ENCODE data around the gene PPME1. TPM values are rescaled to one million over a fixed set of nuclear protein-coding genes. Genes with fewer than 3 reads are reported as not detected.

PPME1 gene
- total RNA-seq, 2 donors from 2014 or later, result 44.1 to 61.5 TPM

DNA sequence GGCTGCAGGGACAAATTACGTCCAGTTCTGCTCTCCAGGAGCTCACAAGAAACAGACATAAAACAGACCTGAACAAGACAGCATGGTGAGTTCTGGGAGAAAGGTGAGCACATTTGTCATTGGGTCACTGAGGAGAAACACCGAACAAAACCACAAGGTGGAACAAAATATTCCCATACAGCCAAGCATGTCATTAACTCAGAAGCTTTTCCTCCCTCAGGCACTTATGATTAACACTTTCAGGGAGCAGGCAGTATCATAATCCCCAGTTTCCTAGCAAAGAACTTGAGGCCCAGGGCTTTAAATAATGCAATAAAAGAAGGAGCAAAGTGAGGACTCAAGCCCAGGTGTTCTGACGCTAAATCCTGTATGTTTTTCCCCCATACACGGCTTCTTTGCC lies 97.4 kb downstream of the PPME1 start:
- Histone ChIP-seq H3K27me3 (no peaks in the 10 kb centered on the region), H3K4me3 (no peak overlapping the region), H3K9me3 (no peaks in the 10 kb centered on the region), H3K4me1 (no peaks in the 10 kb centered on the region), H3K27ac (no peak overlapping the region), H3K9ac (ENCODE audit: low read depth in 2 of 2, low read length in 2 of 2) (no peak overlapping the region), H3K36me3 (no peaks in the 10 kb centered on the region)
- intact Hi-C loops (cut with DNase I), result no loop called here
- no peak for DNase-seq
- TF ChIP-seq, protein P1, sequence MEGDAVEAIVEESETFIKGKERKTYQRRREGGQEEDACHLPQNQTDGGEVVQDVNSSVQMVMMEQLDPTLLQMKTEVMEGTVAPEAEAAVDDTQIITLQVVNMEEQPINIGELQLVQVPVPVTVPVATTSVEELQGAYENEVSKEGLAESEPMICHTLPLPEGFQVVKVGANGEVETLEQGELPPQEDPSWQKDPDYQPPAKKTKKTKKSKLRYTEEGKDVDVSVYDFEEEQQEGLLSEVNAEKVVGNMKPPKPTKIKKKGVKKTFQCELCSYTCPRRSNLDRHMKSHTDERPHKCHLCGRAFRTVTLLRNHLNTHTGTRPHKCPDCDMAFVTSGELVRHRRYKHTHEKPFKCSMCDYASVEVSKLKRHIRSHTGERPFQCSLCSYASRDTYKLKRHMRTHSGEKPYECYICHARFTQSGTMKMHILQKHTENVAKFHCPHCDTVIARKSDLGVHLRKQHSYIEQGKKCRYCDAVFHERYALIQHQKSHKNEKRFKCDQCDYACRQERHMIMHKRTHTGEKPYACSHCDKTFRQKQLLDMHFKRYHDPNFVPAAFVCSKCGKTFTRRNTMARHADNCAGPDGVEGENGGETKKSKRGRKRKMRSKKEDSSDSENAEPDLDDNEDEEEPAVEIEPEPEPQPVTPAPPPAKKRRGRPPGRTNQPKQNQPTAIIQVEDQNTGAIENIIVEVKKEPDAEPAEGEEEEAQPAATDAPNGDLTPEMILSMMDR (IDR thresholded peaks at IDR 0.05), result no peak

DNA sequence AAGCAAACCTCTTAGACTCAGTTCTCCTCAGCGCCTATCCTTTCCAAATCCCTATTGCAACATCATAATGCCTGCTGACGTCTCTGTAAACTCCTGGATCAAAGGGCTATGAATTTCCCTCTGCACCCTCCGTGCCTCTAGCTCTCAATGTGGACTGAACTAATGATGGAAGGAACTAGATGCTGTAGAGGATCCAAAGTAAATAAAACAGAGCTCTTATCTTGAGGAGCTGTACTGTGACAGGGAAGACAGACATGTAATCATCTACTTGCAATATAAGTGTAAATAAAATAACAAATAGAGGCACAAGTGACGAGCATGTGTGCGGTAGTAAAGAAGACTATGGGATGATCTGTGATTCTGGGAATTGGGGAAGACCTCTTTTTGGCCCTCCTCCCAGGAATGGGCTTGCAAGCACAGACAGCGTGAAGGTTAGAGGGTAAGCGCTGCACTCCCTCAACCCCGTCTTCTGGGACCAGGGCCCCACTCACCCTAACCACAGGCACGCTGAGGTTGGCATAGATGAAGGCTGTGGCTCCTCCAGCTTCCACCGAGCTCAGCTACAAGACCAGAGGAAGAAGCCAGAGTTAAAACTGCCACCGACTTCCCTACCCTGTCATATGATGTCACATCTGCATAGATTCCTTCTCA lies 98.2 kb downstream of the PPME1 start:
- Histone ChIP-seq H3K27ac (no peak overlapping the region), H3K4me1 (no peaks in the 10 kb centered on the region), H3K36me3 (no peaks in the 10 kb centered on the region), H3K9me3 (no peaks in the 10 kb centered on the region), H3K9ac (ENCODE audit: low read depth in 2 of 2, low read length in 2 of 2) (no peak overlapping the region), H3K4me3 (no peak overlapping the region), H3K27me3 (no peaks in the 10 kb centered on the region)
- intact Hi-C loops (cut with DNase I), result no loop called here
- TF ChIP-seq, protein P1 (IDR thresholded peaks at IDR 0.05), result no peak
- no peak for DNase-seq

DNA sequence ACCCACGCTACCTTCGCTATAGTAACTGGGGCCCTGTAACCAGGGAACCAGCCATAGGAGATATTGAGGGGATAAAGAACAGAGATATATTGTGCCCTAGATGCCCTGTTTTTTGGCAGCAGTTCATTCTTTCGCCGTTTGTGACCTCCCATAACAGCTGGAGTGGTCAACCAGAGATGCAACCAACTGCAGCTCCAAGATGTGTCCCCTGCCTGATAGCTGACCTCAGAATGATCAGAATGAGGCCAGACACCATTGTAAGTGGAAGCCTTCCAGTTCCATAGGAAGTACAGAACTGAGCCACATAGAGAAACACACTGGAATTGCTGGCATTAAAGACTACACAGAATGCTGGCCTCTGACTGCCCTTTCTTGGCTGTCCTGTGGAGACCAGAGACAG lies 101.2 kb downstream of the PPME1 start:
- DNase-seq, result no peak
- intact Hi-C loops (cut with DNase I), result no loop called here
- Histone ChIP-seq H3K4me3 (no peak overlapping the region), H3K36me3 (no peaks in the 10 kb centered on the region), H3K9me3 (no peaks in the 10 kb centered on the region), H3K27ac (no peak overlapping the region), H3K4me1 (no peaks in the 10 kb centered on the region), H3K27me3 (no peaks in the 10 kb centered on the region), H3K9ac (ENCODE audit: low read depth in 2 of 2, low read length in 2 of 2) (no peak overlapping the region)
- TF ChIP-seq, protein P1 (IDR thresholded peaks at IDR 0.05), result no peak

DNA sequence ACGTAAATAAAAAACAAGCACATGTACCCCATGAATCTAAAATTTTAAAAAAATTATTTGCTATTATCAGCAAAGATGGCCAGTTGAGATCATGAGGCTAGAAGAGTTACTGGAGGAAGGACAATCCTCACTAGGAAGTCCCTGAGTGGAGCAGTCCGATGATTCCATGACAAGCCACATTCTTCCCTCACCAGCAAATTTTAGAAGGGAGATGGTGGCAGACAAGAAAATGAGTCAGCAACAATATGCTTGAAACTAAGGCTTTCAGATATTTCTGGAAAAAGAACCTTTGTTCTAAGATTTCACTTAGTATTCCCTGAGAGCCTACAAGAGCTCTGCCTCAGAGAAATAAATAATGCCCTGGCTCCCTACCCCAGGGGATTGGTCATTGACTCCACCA lies 105.5 kb downstream of the PPME1 start:
- Histone ChIP-seq H3K4me1 (no peaks in the 10 kb centered on the region), H3K4me3 (no peak overlapping the region), H3K9me3 (no peaks in the 10 kb centered on the region), H3K27ac (no peak overlapping the region), H3K27me3 (no peaks in the 10 kb centered on the region), H3K9ac (ENCODE audit: low read depth in 2 of 2, low read length in 2 of 2) (no peak overlapping the region), H3K36me3 (no peaks in the 10 kb centered on the region)
- TF ChIP-seq, protein P1 (IDR thresholded peaks at IDR 0.05), result no peak
- intact Hi-C loops (cut with DNase I), result no loop called here
- DNase-seq, result no peak

DNA sequence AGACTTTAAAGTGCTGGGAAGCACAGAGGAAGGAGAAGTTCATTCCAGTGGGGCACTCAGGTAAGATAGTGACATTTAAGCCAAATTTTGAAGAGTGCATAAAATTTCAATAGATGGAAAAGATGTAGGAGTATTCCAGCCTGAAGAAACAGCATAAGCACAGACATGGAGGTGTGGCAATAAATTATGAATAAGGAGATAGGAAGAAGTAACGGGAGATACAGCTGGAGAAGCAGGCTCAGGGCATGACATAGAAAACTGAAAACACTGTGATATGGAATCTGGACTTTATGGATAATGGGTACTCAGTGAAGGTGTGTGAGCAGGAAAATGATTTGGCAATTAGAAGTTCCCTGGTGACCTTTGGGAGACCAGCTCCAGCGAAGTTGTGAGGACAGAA lies 107.0 kb downstream of the PPME1 start:
- H3K27ac ChIP-seq, result no peak overlapping the region
- DNase-seq, result no peak
- H3K4me3 ChIP-seq, result no peak overlapping the region
- H3K9me3 ChIP-seq, result no peaks in the 10 kb centered on the region
- no peaks in the 10 kb centered on the region for H3K4me1 ChIP-seq
- TF ChIP-seq, protein P1 (IDR thresholded peaks at IDR 0.05), result no peak
- H3K36me3 ChIP-seq, result no peaks in the 10 kb centered on the region
- H3K27me3 ChIP-seq, result no peaks in the 10 kb centered on the region
- no peak overlapping the region for H3K9ac ChIP-seq (ENCODE audit: low read depth in 2 of 2, low read length in 2 of 2)
- intact Hi-C loops (cut with DNase I), result no loop called here
